PFSK-1 (cell line): ENCODE data around the gene ABLIM2.

ENCODE experiments used
- FOXP2 ChIP-seq: optimal IDR thresholded peaks from 2 replicates; pipeline ENCODE3; 2011; ENCODE audit warnings: borderline replicate concordance, control low read depth, inconsistent platforms; ENCODE audit not compliant: insufficient read depth; ENCODE audit errors: extremely low read length, extremely low read depth
- POLR2AphosphoS5 ChIP-seq: IDR thresholded peaks from 2 replicates; pipeline ENCODE4 v1.6.1; 2012; ENCODE audit warnings: low read depth, mild to moderate bottlenecking, control low read depth, low read length, moderate library complexity
- REST ChIP-seq, 2 experiments: IDR thresholded peaks; 2 replicates each; pipeline versions ENCODE4 v1.6.1 to v1.8.0; 2011 to 2012; ENCODE audit warnings: low read depth in 2 of 2, low read length in 2 of 2, control low read depth in 1 of 2, inconsistent platforms in 1 of 2, mild to moderate bottlenecking in 1 of 2, moderate library complexity in 1 of 2; ENCODE audit not compliant: insufficient read depth in 1 of 2
- SIN3A ChIP-seq: IDR thresholded peaks from 2 replicates; pipeline ENCODE4 v1.6.1; 2012; ENCODE audit warnings: mild to moderate bottlenecking, low read length, moderate library complexity, borderline replicate concordance; ENCODE audit not compliant: insufficient read depth
- TAF1 ChIP-seq: IDR thresholded peaks from 2 replicates; pipeline ENCODE4 v1.6.1; 2012; ENCODE audit warnings: low read length, control low read depth, borderline replicate concordance; ENCODE audit not compliant: insufficient read depth

Gene ABLIM2

DNA sequence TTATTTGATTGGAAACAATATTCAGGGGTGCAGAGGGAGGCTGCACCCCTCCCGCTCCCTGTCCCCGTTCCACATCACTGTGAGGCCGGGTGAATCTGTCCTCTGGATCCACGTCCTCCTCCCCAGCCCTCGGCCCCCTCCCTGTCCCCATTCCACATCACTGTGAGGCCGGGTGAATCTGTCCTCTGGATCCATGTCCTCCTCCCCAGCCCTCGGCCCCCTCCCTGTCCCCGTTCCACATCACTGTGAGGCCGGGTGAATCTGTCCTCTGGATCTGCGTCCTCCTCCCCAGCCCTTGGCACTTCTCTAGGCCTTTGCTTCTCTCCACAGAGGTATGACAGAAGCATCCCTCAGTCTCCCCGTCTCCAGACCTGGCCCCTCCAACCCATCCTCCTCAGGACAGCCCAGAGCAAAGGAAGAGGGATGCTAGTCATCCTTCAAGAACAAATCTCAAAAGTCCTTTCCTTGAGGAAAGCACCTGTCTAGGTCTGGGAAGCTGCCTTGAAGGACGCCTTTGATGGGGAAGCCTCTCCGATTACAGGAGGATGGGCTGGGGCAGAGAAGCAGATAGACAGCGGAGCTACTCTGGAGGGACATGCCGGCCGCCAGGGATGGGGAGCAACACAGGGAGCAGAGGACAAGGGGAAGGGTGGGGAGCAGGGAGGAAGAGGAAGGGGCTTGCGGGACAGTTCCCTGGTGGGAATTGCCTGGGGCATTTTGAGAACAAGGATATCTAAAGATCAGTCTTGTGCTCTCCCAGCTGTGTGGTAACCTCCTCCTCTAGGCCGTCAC is 208.1 kb downstream of the ABLIM2 start:
- no peak for TF ChIP-seq SIN3A
- no peak for TF ChIP-seq FOXP2
- TF ChIP-seq TAF1 = no peak
- no peak for TF ChIP-seq POLR2AphosphoS5
- TF ChIP-seq REST (IDR thresholded peaks at IDR 0.05; ENCODE audit: insufficient read depth in 1 of 2, low read depth in 2 of 2, low read length in 2 of 2) = no peak

- TF ChIP-seq FOXP2 (no peak), POLR2AphosphoS5 (no peak), SIN3A (no peak), TAF1 (no peak), REST (IDR thresholded peaks at IDR 0.05; ENCODE audit: insufficient read depth in 1 of 2, low read depth in 2 of 2, low read length in 2 of 2) (no peak)
Measured at GRCh38 chr4:7949759-7950158, 208.9 kb downstream of the ABLIM2 start.

DNA sequence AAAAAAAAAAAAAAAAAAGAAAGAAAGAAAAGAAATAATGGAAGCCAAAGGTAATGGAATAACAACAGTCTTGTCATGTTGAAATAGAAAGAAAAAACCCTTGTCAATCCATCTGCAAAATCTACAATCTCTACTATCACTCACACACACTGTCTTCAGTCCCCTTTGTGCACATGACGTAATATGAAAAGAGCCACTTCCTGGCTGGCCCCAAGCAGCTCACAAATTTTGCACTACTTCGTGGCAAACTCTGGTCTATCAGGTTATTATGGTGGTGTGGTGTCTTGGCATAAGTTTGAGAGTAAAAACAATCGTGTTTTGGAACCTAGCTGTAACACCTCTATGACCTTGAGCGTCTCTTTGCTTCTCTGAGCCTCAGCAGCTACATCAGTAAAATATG is 210.7 kb downstream of the ABLIM2 start:
- TF ChIP-seq TAF1 (no peak), FOXP2 (no peak), SIN3A (no peak), POLR2AphosphoS5 (no peak), REST (IDR thresholded peaks at IDR 0.05; ENCODE audit: insufficient read depth in 1 of 2, low read depth in 2 of 2, low read length in 2 of 2) (no peak)

GRCh38 chr4:7945709-7946380 is 212.8 kb downstream of the ABLIM2 start:
- no peak for TF ChIP-seq REST (IDR thresholded peaks at IDR 0.05; ENCODE audit: insufficient read depth in 1 of 2, low read depth in 2 of 2, low read length in 2 of 2)
- TF ChIP-seq SIN3A = no peak
- no peak for TF ChIP-seq POLR2AphosphoS5
- TF ChIP-seq TAF1 = no peak
- TF ChIP-seq FOXP2 = no peak
